Stimulated activated CD8-positive, alpha-beta memory T cell treated with anti-CD3 and anti-CD28 coated beads, Interleukin-4, amount 100 ng/mL, for 48 hours (primary cell): ENCODE measurements around the gene HEMGN.
A peak's percentile ranks its signal among the peaks of the same experiment; 100 is the strongest.

Experiments
- DNase-seq: peaks from one replicate; pipeline ENCODE4 v3.0.0-alpha.2; 2020

The HEMGN gene

DNA sequence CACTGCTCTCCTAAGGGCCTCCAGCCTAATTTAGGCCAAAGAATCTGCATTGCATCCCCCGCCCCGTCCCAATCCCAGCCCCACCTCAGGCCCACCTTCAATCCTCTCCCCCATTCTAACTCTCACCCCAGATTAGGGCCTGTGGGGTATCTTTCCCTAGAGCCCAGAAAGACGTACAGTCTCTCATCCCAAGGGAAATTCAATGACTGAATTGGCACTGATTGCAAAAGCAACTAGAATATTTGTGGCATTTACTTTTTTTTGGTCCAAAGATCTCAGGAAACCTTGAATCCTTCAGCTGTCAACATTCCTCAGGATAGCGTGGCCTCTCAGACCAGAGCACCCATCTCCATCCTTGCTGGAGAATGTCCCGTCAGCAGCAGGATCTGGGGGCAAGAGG, 46.2 kb downstream of the HEMGN start:
- DNase-seq, result no peak

DNA sequence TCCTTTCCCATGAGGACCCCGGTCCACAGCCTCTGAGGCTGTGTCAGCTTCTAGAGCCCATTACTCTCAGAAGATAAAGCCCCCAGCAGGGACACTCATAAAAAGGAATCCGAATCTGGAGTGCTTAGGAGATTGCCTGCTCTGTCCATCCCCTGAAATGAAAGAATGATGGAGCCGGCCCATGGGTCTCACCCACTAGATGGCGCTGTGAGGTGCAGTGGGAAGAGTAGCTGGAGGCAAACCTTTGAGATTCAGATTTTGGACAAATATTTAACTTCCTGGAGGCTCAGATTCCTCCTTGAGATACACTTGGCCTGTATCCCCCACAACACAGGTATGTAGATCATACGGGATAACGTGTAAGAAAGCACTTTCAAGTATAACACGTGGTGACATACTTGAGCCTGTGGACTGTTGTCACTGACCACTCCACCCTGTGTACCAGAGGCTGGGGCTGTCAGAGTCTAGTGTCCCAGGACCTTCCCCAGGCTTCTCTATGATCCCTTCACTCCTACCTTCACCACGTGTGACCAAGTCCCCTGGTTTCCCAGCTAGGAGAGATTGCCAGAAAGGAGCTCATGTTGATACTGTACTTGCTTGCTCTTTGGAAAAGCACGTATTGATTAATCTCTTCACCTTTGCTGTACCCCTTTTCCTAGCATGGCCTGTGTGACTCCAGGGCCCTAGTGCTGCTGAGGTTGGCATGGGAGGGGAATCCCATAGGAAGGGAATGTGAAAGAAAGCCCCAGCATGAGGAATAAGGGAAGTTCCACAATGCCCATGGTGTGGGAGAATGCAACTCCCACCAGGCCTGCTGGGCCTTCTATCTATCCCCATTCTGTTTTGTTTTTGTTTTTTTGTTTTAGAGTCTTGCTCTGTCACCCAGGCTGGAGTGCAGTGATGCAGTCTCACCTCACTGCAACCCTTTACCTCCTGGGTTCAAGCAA, 47.8 kb downstream of the HEMGN start:
- peak; percentile 85 for DNase-seq

GRCh38 chr9:97880336-97880735, 57.6 kb downstream of the HEMGN start:
- no peak for DNase-seq
